Stimulated activated CD4-positive, alpha-beta T cell treated with anti-CD3 and anti-CD28 coated beads, Interleukin-12 subunit alpha, Interleukin-12 subunit beta, amount 100 ng/mL, for 24 hours (primary cell): ENCODE data around the gene LRRC10.

ENCODE experiments used
- DNase-seq, 2 experiments: peaks; one replicate each; pipeline ENCODE4 v3.0.0-alpha.2; 2020; ENCODE audit warnings: low read depth in 2 of 2

LRRC10 gene

DNA sequence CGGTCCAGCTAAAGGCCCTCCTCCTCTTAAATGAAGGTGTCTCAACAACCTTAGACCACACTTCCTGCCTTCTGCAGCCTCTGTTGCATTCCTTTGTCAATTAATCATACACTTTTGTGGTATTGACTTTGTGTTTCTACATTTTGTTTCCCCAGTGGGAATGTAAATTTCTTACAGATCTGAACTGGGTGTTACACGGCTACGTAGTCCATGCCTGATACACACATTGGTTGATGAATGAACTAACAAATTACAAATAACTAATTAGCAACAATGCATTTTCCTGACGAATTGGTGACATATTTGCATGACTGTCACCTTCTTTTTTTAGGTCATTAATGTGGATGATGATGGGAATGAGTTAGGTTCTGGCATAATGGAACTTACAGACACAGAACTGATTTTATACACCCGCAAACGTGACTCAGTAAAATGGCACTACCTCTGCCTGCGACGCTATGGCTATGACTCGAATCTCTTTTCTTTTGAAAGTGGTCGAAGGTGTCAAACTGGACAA is 40.6 kb downstream of the LRRC10 start:
- no peak for DNase-seq

DNA sequence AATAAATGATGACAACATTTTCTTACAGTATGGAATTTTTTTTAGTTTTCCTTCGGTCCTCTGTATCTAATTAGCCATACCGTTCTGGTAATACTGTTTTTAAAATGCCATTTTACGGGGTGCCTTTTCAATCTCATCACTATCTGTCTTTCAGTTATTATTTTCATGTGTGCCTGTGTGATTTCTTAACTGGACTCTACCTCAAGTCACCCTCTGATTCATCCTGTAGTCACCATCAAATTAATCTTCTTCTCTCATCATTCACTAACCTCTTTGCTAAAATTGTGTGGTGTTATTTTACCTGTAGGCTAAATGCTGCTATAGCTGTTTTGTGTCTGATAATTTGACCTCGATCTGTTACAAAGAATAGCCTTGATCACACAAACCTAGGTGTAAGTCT is 41.5 kb downstream of the LRRC10 start:
- DNase-seq = no peak

DNA sequence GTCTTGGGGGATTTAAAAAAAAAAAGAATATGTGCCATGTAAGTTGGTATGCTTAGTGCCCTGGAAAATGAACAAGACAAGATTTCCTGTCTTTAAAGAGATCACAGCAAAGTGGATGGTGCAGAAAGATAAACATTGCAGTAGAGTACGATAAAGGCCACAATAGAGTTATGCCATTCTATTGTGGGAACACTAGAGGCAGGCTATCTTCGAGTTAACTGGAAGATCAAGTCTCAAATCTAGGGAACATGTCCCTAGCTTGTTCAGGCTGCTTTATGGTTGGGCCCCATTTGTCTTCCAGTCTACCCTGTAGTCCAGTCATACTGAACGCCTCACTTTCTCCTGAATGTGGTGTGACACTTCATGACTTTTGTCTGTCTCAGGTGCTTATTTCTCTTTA is 44.1 kb downstream of the LRRC10 start:
- DNase-seq = no peak

DNA sequence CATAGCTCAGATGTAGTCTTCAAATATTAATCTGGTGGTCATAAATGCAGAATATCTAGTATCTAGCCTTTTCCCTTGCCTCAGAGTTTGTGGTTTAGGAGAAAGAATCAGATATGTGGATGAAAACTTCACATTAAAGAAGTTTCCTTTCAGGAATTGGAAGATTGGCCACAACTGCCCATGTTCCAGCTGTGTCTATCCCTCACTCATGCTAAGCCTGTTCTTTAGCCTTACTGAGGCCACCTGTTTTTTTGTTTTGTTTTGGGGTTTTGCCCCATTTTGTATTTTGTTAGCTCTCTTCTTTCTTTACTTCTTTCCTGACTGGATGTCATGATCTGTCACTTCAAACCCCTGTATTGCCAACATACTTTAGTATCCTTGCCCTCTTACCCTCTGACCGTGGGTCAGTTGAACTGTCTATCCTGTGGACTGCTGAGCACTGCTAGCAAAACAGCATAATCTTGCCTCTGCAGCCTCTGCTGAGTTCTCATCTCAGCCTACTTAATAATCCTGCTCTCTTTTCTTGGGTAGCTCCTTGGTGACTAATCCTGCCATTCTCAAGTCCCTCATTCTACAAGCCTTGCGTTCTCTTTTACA is 47.4 kb downstream of the LRRC10 start:
- DNase-seq = no peak
